Heart left ventricle (tissue), 16 donors: Measurements from ENCODE around the gene BTG2. TPM values are rescaled to one million over a fixed set of nuclear protein-coding genes. Genes with fewer than 3 reads are reported as not detected.

Source experiments
- ATAC-seq, 4 donors: fragments of 200-7000 bp; cut with Tn5 transposase; one replicate each; pipeline ENCODE4 v1.9.1; 2020 to 2022; ENCODE audit warnings: moderate library complexity in 4 of 4, mild to moderate bottlenecking in 3 of 4, moderate number of reproducible peaks in 1 of 4
- DNase-seq, 5 donors: peaks; one replicate each; pipeline ENCODE4 v3.0.0-alpha.2; 2020
- H3K27ac ChIP-seq, 12 donors: fragments of 200-600 bp; sonication (generic) in 4 of 12; one replicate each; pipeline versions ENCODE4 v1.5.0 to v1.8.0; 2016 to 2022; ENCODE audit warnings: mild to moderate bottlenecking in 2 of 12
- H3K27me3 ChIP-seq, 9 donors: fragments of 200-600 bp; sonication (generic) in 2 of 9; one replicate each; pipeline versions ENCODE4 v1.5.1 to v1.8.0; 2016 to 2022; ENCODE audit warnings: mild to moderate bottlenecking in 3 of 9
- H3K36me3 ChIP-seq, 9 donors: fragments of 200-600 bp; sonication (generic) in 2 of 9; one replicate each; pipeline versions ENCODE4 v1.5.0 to v1.8.0; 2018 to 2022; ENCODE audit warnings: mild to moderate bottlenecking in 2 of 9
- H3K4me1 ChIP-seq, 12 donors: fragments of 200-600 bp; sonication (generic) in 4 of 12; one replicate each; pipeline versions ENCODE4 v1.5.0 to v1.8.0; 2016 to 2022; ENCODE audit warnings: mild to moderate bottlenecking in 3 of 12
- H3K4me3 ChIP-seq, 12 donors: fragments of 200-600 bp; sonication (generic) in 4 of 12; one replicate each; pipeline versions ENCODE4 v1.5.0 to v1.8.0; 2017 to 2022; ENCODE audit warnings: mild to moderate bottlenecking in 9 of 12, moderate library complexity in 4 of 12
- H3K9me3 ChIP-seq, 12 donors: fragments of 200-600 bp; sonication (generic) in 4 of 12; one replicate each; pipeline versions ENCODE4 v1.5.0 to v1.8.0; 2016 to 2022; ENCODE audit warnings: mild to moderate bottlenecking in 1 of 12
- POLR2A ChIP-seq, 2 donors: fragments of 450-650 bp; IDR thresholded peaks; one replicate each; pipeline ENCODE4 v1.6.1; 2017; ENCODE audit warnings: antibody characterized with exemption in 2 of 2, mild to moderate bottlenecking in 2 of 2, moderate library complexity in 2 of 2
- WGBS, 4 donors: extraction: QIAGEN DNeasy Blood & Tissue Kit in 2 of 4; methylation state at CpG; one replicate each; pipeline versions ENCODE4 v1.1.5 to v1.1.7; 2013 to 2018; 5-methylcytosine and 5-hydroxymethylcytosine counted together
- intact Hi-C, 10 donors: fragments of 100-400 bp; cut with DNase I; formaldehyde crosslinking; loops; one replicate each; pipeline versions ENCODE4 v1.11.1 to v1.14.2; 2022
- polyA plus RNA-seq, 2 donors: library from polyadenylated mRNA; stranded (reverse); fragments of 200-250 nt; gene quantifications; one replicate each; pipeline ENCODE4 v1.2.3, GENCODE V29; 2013
- total RNA-seq, 9 donors: library from RNA; depleted of rRNA in 2 of 9; stranded (reverse); fragments of >200 nt in 2 of 9; fragmentation: NEBNext Ultra II Directional in 3 of 9; extraction: Animal tissue kit (Norgen Biotek cat#: 25700) in 3 of 9; gene quantifications; one replicate each; pipeline versions ENCODE4 v1.1.0 to v1.2.4, GENCODE V29; 2016 to 2023
- TF ChIP-seq, protein P1 (sequence below), 12 donors: fragments of 200-600 bp; sonication (generic) in 4 of 12; IDR thresholded peaks; one replicate each; pipeline versions ENCODE4 v1.5.0 to v1.8.0; 2018 to 2022; ENCODE audit warnings: antibody characterized with exemption in 12 of 12, mild to moderate bottlenecking in 5 of 12
- donor health status: ischemic (EF 13 %, LVEDD 7.1; RV severe dilation, severe dysfunction).
- donor health status: healthy with polysubstance abuse.
- donor health status: DM: no; HTN: yes; CAD: no.
- donor health status: DM: no; HTN: no; CAD: no.
- donor health status: ischemic (EF 25% LVEDD 6.9; RV normal size, moderate dysfunction).
- donor health status: ischemic (EF 25% LVEDD 5.7; RV mildly dilated, moderate dysfunction).
- donor health status: healthy.
- donor health status: DM: yes; HTN: yes; CAD: no.
- donor health status: ischemic (EF 35%, LVEDD 5.7; RV mildly dilated, moderate dysfunction).
- donor health status: nonischemic (EF 11% LVEDD 7.7; RV severe dilation, severe dysfunction).
- donor health status: DM: yes; HTN: yes; CAD: no.
- donor health status: PGD.
- donor health status: ischemic (EF 29% LVEDD 5.4; RV normal size, mild dysfunction).
- donor health status: nonischemic (EF 23%, LVEDD 6.1; RV moderate dilation, normal function).

BTG2 gene
- total and polyA plus RNA-seq, 11 donors = 23.8 to 174 (median 42.1) TPM

DNA sequence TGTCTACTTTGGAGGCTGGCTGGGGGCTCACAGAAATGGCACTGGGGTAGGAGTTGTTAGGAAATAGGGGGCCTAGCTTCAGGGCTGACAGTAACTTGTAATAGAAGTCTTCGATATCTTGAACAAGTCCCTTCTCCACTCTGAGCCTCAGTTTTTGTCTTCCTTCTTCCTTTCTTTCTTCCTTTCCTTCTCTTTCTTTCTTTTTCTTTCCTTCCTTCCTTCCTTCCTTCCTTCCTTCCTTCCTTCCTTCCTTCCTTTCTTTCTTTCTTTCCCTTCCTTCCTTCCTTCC, 12.9 kb downstream of the BTG2 start:
- no peak overlapping the region for H3K4me3 ChIP-seq
- 90 to 100% (median 98%) methylated on average over 1 of the region's 1 CpG for WGBS, 4 donors
- no peaks in the 10 kb centered on the region for H3K27me3 ChIP-seq
- no peak for ATAC-seq
- intact Hi-C loops = no loop called here
- no peak for TF ChIP-seq POLR2A (IDR thresholded peaks at IDR 0.05)
- TF ChIP-seq, protein P1, sequence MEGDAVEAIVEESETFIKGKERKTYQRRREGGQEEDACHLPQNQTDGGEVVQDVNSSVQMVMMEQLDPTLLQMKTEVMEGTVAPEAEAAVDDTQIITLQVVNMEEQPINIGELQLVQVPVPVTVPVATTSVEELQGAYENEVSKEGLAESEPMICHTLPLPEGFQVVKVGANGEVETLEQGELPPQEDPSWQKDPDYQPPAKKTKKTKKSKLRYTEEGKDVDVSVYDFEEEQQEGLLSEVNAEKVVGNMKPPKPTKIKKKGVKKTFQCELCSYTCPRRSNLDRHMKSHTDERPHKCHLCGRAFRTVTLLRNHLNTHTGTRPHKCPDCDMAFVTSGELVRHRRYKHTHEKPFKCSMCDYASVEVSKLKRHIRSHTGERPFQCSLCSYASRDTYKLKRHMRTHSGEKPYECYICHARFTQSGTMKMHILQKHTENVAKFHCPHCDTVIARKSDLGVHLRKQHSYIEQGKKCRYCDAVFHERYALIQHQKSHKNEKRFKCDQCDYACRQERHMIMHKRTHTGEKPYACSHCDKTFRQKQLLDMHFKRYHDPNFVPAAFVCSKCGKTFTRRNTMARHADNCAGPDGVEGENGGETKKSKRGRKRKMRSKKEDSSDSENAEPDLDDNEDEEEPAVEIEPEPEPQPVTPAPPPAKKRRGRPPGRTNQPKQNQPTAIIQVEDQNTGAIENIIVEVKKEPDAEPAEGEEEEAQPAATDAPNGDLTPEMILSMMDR (IDR thresholded peaks at IDR 0.05) = no peak
- DNase-seq = no peak
- H3K4me1 ChIP-seq = peaks cover 4 to 51% (median 38%) of the 10 kb centered on the region in 12 donors
- H3K27ac ChIP-seq = no peak overlapping the region
- no peaks in the 10 kb centered on the region for H3K36me3 ChIP-seq
- H3K9me3 ChIP-seq = no peaks in the 10 kb centered on the region

DNA sequence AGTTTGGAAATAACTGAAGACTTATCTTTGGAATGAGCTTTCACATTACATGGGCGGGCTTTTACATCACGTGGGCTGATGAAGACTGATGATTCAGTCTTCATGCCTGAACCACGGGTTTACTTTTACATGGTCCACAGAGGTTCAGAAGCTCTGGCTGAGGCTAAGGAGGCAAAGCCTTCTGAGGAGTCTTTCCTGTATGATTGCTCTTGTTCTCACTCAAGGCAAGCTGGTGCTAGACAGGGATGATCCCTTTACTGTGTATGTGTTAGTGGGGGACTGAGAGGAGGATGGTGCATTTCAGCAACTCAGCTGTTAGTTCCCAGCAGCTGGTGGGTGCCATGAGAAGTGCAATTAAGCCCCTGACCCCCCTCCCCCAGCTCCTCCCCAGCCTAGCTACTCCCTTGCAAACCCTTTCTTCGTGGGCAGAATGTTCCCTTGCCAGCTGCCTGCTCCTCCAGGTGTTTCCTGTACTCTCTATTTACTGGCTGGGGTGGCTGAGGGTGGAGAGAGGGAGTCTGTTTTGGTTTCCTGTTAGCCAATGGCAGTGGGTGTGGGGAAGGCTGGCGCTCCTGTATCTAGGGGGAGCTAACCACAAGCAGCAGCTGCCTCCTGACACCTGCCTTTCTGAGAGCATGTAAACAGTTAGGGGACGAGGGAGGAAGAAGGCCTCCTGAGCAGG, 15.4 kb downstream of the BTG2 start:
- Histone ChIP-seq H3K9me3 (no peaks in the 10 kb centered on the region), H3K27me3 (no peaks in the 10 kb centered on the region), H3K27ac (peak overlapping the region in 11 of 12 donors; percentile 0 to 99 (median 92)), H3K4me1 (peaks cover 7 to 76% (median 64%) of the 10 kb centered on the region in 12 donors), H3K36me3 (no peaks in the 10 kb centered on the region), H3K4me3 (no peak overlapping the region)
- TF ChIP-seq, protein P1 (IDR thresholded peaks at IDR 0.05) = no peak
- no peak for TF ChIP-seq POLR2A (IDR thresholded peaks at IDR 0.05)
- DNase-seq = peak; percentile 38 to 66 (median 55)
- 54 to 61% (median 57%) methylated on average over 6 of the region's 6 CpGs for WGBS, 4 donors
- intact Hi-C loops = no loop called here
- ATAC-seq = peak; percentile 3 to 46 (median 25)

DNA sequence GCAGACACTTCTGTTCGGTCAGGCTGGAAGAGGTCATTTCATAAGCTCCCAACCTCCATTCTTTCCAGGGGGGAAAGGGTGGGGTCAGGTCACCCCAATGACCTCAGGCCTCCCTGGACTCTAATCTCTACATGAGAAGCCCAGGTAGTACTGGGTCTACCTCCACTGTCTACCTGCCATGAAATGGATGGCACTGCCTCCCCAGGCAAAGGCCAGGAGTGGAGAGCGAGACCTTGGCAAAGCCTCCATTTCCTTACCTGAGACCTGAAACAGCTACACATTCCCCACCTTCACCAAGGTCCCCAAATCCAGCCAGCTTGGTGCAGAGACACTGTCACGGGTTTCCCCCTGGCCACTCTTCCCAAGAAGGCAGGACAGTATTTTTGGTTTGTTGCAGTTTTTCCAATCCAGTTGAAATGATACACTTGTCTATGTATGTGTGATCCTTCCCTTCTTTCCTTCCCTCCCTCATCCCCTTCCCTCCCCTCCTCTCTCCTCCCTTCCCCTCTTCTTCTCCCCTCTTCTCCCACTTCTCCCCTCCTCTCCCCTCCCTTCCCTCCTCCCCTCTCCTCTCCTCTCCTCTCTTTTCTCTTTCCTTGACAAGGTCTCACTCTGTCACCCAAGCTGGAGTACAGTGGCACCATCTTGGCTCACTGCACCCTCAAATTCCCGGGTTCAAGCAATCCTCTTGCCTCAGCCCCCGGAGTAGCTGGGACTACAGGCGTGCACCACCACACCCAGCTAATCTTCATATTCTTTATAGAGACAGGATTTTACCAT, 16.1 kb downstream of the BTG2 start:
- intact Hi-C loops = no loop called here
- Histone ChIP-seq H3K4me1 (peaks cover 7 to 79% (median 69%) of the 10 kb centered on the region in 12 donors), H3K4me3 (no peak overlapping the region), H3K9me3 (no peaks in the 10 kb centered on the region), H3K27me3 (no peaks in the 10 kb centered on the region), H3K27ac (peak overlapping the region in 11 of 12 donors; percentile 58 to 99 (median 94)), H3K36me3 (no peaks in the 10 kb centered on the region)
- 85 to 91% (median 89%) methylated on average over 6 of the region's 6 CpGs for WGBS, 4 donors
- ATAC-seq = no peak
- TF ChIP-seq, protein P1 (IDR thresholded peaks at IDR 0.05) = no peak
- no peak for TF ChIP-seq POLR2A (IDR thresholded peaks at IDR 0.05)
- DNase-seq = no peak

DNA sequence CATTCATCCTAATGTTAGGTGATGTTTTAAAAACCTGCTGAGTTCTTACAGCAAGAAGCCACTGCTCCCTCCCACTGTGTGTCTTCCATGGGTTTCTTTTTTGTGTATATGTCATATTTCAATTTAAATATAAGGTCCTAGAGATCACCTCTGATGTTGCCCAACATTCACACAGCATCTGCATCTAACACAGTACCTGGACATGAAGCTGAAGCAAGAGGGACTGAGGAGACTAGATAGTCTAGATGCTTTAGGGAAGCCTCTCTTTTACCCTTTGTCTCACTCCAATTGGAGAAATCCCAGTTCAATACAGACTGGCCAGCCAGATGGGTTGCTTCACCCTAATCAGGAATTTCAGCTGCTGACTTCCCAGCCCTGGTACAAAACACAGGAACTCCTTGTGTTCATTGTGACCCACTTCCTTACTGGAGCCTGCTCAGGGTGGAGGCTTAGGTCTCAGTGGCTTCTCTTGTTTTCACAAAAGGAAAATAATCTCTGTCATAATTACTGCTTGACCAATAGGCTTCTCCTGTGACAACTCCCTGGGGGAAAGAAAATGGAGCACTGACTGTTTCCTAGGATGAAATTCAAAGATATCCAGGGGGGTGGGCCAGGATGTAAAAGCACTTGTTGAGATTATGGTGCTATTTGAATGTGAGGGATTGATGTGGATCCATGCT, 17.3 kb downstream of the BTG2 start:
- intact Hi-C loops = no loop called here
- no peaks in the 10 kb centered on the region for H3K27me3 ChIP-seq
- TF ChIP-seq, protein P1 (IDR thresholded peaks at IDR 0.05) = no peak
- TF ChIP-seq POLR2A (IDR thresholded peaks at IDR 0.05) = peak in 1 of 2 donors; percentile 36
- H3K36me3 ChIP-seq = no peaks in the 10 kb centered on the region
- peak overlapping the region; percentile 81 to 99 (median 94) for H3K27ac ChIP-seq
- DNase-seq (peak in 4 of 5 donors; percentile 46 to 73 (median 56)), ATAC-seq (peak; percentile 38 to 67 (median 64))
- no peak overlapping the region for H3K4me3 ChIP-seq
- no peaks in the 10 kb centered on the region for H3K9me3 ChIP-seq
- H3K4me1 ChIP-seq = peaks cover 7 to 78% (median 73%) of the 10 kb centered on the region in 12 donors
